Endothelial cell of umbilical vein (primary cell): Measurements from ENCODE around the gene PCGF2. TPM values are rescaled to one million over a fixed set of nuclear protein-coding genes. Genes with fewer than 3 reads are reported as not detected.

ENCODE experiments used
- BruUV-seq: library from RNA; stranded (reverse); fragments of 400-500 nt; replicated peaks from 2 replicates; lab custom pipeline; 2021; lab: Mats Ljungman, UMichigan
- CTCF ChIA-PET: fragments of 300-600, 350-600 bp; sonication (Branson Sonifier 250); formaldehyde crosslinking; loops from one replicate; lab custom pipeline; 2021; ENCODE audit warnings: antibody characterized with exemption, inconsistent platforms; lab: Charles Lee
- POLR2A ChIA-PET: fragments of 300-600, 350-600 bp; sonication (Branson Sonifier 250); formaldehyde crosslinking; loops from one replicate; lab custom pipeline; 2021; ENCODE audit warnings: antibody characterized with exemption, inconsistent platforms; lab: Charles Lee
- DNase-seq: peaks from one replicate; pipeline ENCODE4 v3.0.0-alpha.2; 2011; ENCODE audit warnings: low read depth, low spot score
- FAIRE-seq: peaks from 2 replicates; lab custom pipeline; 2011; peaks lifted over from hg19 to GRCh38; lab: Jason Lieb, UNC
- H2AFZ ChIP-seq: 2 replicates; pipeline ENCODE4 v1.6.0; 2012; ENCODE audit warnings: low read depth, low read length, control low read depth, inconsistent platforms
- H3K27ac ChIP-seq: 2 replicates; pipeline ENCODE4 v1.5.1; 2011; ENCODE audit warnings: low read depth, mild to moderate bottlenecking, control low read depth, low read length, moderate library complexity; ENCODE audit not compliant: insufficient read depth
- H3K27me3 ChIP-seq, 2 experiments: 2 replicates each; pipeline versions ENCODE4 v1.6.0 to v1.6.1; 2011; ENCODE audit warnings: low read length in 2 of 2, mixed read lengths in 1 of 2; ENCODE audit not compliant: control insufficient read depth in 2 of 2, insufficient read depth in 2 of 2
- H3K36me3 ChIP-seq, 2 experiments: 2 replicates in 1 of 2; 3 replicates in 1 of 2; pipeline ENCODE4 v1.5.1; 2011; ENCODE audit warnings: low read length in 2 of 2, mild to moderate bottlenecking in 1 of 2, moderate library complexity in 1 of 2; ENCODE audit not compliant: control insufficient read depth in 2 of 2, insufficient read depth in 2 of 2; ENCODE audit errors: extremely low read depth in 1 of 2
- H3K4me1 ChIP-seq: 3 replicates; pipeline ENCODE4 v1.5.1; 2011; ENCODE audit warnings: mild to moderate bottlenecking, low read length; ENCODE audit not compliant: control insufficient read depth, insufficient read depth; ENCODE audit errors: extremely low read depth
- H3K4me2 ChIP-seq: 2 replicates; pipeline ENCODE4 v1.6.1; 2011; ENCODE audit warnings: low read length, control low read depth, mixed read lengths; ENCODE audit not compliant: insufficient read depth
- H3K4me3 ChIP-seq, 3 experiments: fragments of 200-600 bp in 1 of 3; sonication (generic), shearing (Covaris generic) in 1 of 3; replicated peaks in 1 of 3; 2 replicates each; pipeline ENCODE4 v1.5.1; 2011 to 2016; ENCODE audit warnings: control low read depth in 3 of 3, low read length in 3 of 3, mild to moderate bottlenecking in 2 of 3, inconsistent platforms in 1 of 3, low read depth in 1 of 3, moderate library complexity in 1 of 3; ENCODE audit not compliant: insufficient read depth in 1 of 3
- H3K79me2 ChIP-seq: 2 replicates; pipeline ENCODE4 v1.6.0; 2012; ENCODE audit warnings: low read length, inconsistent platforms; ENCODE audit not compliant: control insufficient read depth, insufficient read depth
- H3K9ac ChIP-seq: replicated peaks from 2 replicates; pipeline ENCODE3; 2011; ENCODE audit warnings: low read length, control low read depth; ENCODE audit not compliant: insufficient read depth; ENCODE audit errors: extremely low read depth
- H3K9me1 ChIP-seq: replicated peaks from 3 replicates; pipeline ENCODE4 v1.6.0; 2011; ENCODE audit warnings: mild to moderate bottlenecking, low read length; ENCODE audit not compliant: control insufficient read depth, insufficient read depth; ENCODE audit errors: extremely low read depth
- H3K9me3 ChIP-seq: replicated peaks from 2 replicates; pipeline ENCODE4 v1.5.1; 2012; ENCODE audit warnings: low read length, inconsistent platforms; ENCODE audit not compliant: control insufficient read depth, insufficient read depth
- H4K20me1 ChIP-seq: replicated peaks from 2 replicates; pipeline ENCODE3; 2011; ENCODE audit warnings: mild to moderate bottlenecking, low read length; ENCODE audit not compliant: control insufficient read depth, insufficient read depth; ENCODE audit errors: extremely low read depth
- CTCF ChIP-seq, 2 donors: IDR thresholded peaks; 1 replicate in 1 of 2; 2 replicates in 1 of 2; pipeline ENCODE4 v1.5.1; 2011; ENCODE audit warnings: low read length in 2 of 2, mild to moderate bottlenecking in 2 of 2, moderate library complexity in 2 of 2, control low read depth in 1 of 2, inconsistent platforms in 1 of 2, low read depth in 1 of 2; ENCODE audit not compliant: insufficient read depth in 1 of 2; ENCODE audit errors: extremely low read depth in 1 of 2
- EZH2 ChIP-seq: IDR thresholded peaks from 2 replicates; pipeline ENCODE4 v1.6.1; 2012; ENCODE audit warnings: borderline replicate concordance, low read depth, mild to moderate bottlenecking, moderate library complexity, low read length, inconsistent platforms; ENCODE audit not compliant: severe bottlenecking
- FOS ChIP-seq: IDR thresholded peaks from 2 replicates; pipeline ENCODE4 v1.6.1; 2011; ENCODE audit warnings: mild to moderate bottlenecking, low read length, moderate library complexity, borderline replicate concordance; ENCODE audit not compliant: insufficient read depth
- GATA2 ChIP-seq: IDR thresholded peaks from 2 replicates; pipeline ENCODE4 v1.7.0; 2011; ENCODE audit warnings: low read depth, mild to moderate bottlenecking, moderate library complexity, mixed read lengths, low read length; ENCODE audit not compliant: insufficient read length, insufficient read depth
- JUN ChIP-seq: IDR thresholded peaks from 2 replicates; pipeline ENCODE4 v1.6.1; 2011; ENCODE audit warnings: borderline replicate concordance, low read depth; ENCODE audit not compliant: insufficient read length, insufficient read depth
- MAX ChIP-seq: IDR thresholded peaks from 2 replicates; pipeline ENCODE4 v1.6.1; 2011; ENCODE audit not compliant: insufficient read depth, insufficient read length
- MYC ChIP-seq: IDR thresholded peaks from one replicate; pipeline ENCODE4 v1.6.1; 2011; ENCODE audit warnings: mild to moderate bottlenecking, low read depth, low read length
- POLR2A ChIP-seq: IDR thresholded peaks from 2 replicates; pipeline ENCODE4 v1.6.1; 2012; ENCODE audit warnings: low read depth, mild to moderate bottlenecking, control low read depth, low read length
- POLR2AphosphoS5 ChIP-seq: IDR thresholded peaks from 2 replicates; pipeline ENCODE4 v1.6.1; 2012; ENCODE audit warnings: low read depth, mild to moderate bottlenecking, control low read depth, low read length, moderate library complexity; ENCODE audit not compliant: insufficient read depth
- dilution Hi-C: fragments of 300-500 bp; cut with MboI; formaldehyde crosslinking; loops from one replicate; pipeline ENCODE4 v1.15.0; 2019; ENCODE audit warnings: low sequenced_read_pairs; ENCODE audit not compliant: extremely low pct_ligation_motif_present
- intact Hi-C: fragments of 100-400 bp; cut with micrococcal nuclease; formaldehyde crosslinking; loops from one replicate; pipeline ENCODE4 v1.10.0; 2022
- polyA plus RNA-seq, 4 experiments: library from polyadenylated mRNA; depleted of rRNA in 3 of 4; stranded (reverse) in 3 of 4; unstranded in 1 of 4; fragments of >200 nt; gene quantifications; 2 replicates each; pipeline versions ENCODE4 v1.2.1 to v1.2.3, GENCODE V29; 2011 to 2012; ENCODE audit warnings: missing spikeins in 1 of 4
- total RNA-seq: library from RNA; stranded (reverse); gene quantifications from 2 replicates; pipeline ENCODE4 v1.2.3, GENCODE V29; 2021

The PCGF2 gene
- total and polyA plus RNA-seq, 2 donors (not counting 3 experiments of a cell fraction or from before 2014, with no cell fraction given): 39.8 to 78.4 TPM

- no peak for TF ChIP-seq MAX
- no peak for TF ChIP-seq POLR2AphosphoS5
- TF ChIP-seq EZH2: no peak
- no peak for TF ChIP-seq MYC
- no peak for TF ChIP-seq POLR2A
- no peak for TF ChIP-seq JUN
- TF ChIP-seq CTCF (IDR thresholded peaks at IDR 0.05; ENCODE audit: extremely low read depth in 1 of 2, insufficient read depth in 1 of 2, low read depth in 1 of 2, low read length in 2 of 2): no peak
- no peak for TF ChIP-seq GATA2
- no peak for TF ChIP-seq FOS
- intact Hi-C loops (loop anchor here (2.0 to 5.0 kb wide), 2 partner anchors 45 to 163 kb away; partner anchors contain the start of gene PCGF2), dilution Hi-C loops (no loop called here)
- Histone ChIP-seq H3K36me3 (peaks cover 0 to 5% of the 10 kb centered on the region in 2 experiments), H3K27ac (peak overlapping the region; percentile 38), H3K79me2 (peaks cover 16% of the 10 kb centered on the region), H3K4me2 (peak overlapping the region; percentile 75), H3K9me3 (no peaks in the 10 kb centered on the region), H3K27me3 (no peaks in the 10 kb centered on the region), H4K20me1 (no peaks in the 10 kb centered on the region), H3K9ac (peak overlapping the region; percentile 81), H3K4me3 (peak overlapping the region; percentile 51 to 64 (median 59)), H3K9me1 (no peaks in the 10 kb centered on the region), H2AFZ (peak overlapping the region; percentile 6), H3K4me1 (peaks cover 44% of the 10 kb centered on the region)
- peak; percentile 21 for DNase-seq
- POLR2A ChIA-PET: interaction anchor here (0.6 to 1.5 kb wide), 2 partner anchors 15 to 16 kb away, joined by 3 to 5 read pairs; no protein-coding TSS in a partner anchor
- no peak for FAIRE-seq
- BruUV-seq: no TSS peak
- CTCF ChIA-PET: interaction anchor here (0.9 to 3.8 kb wide), 10 partner anchors 7 to 165 kb away, joined by 3 to 39 read pairs (median 7); no protein-coding TSS in a partner anchor
These were observed 44.2 kb downstream of the PCGF2 start for GRCh38 chr17:38703742-38704605.
